B cell (primary cell): ENCODE data around the gene LRIG1. TPM values are rescaled to one million over a fixed set of nuclear protein-coding genes. Genes with fewer than 3 reads are reported as not detected.

Experiments used
- ATAC-seq: fragments of 200-7000 bp; cut with Tn5 transposase; one replicate; pipeline ENCODE4 v1.10.0; 2021; ENCODE audit warnings: low read depth, mild to moderate bottlenecking, moderate number of reproducible peaks, moderate library complexity
- CTCF ChIA-PET: fragments of 350-600 bp; sonication (Branson Sonifier 250); formaldehyde crosslinking; loops from one replicate; lab custom pipeline; 2021; ENCODE audit warnings: antibody characterized with exemption, inconsistent platforms; lab: Charles Lee
- POLR2A ChIA-PET: fragments of 350-600 bp; sonication (Branson Sonifier 250); formaldehyde crosslinking; loops from one replicate; lab custom pipeline; 2021; ENCODE audit warnings: antibody characterized with exemption; lab: Charles Lee
- DNase-seq: peaks from one replicate; pipeline ENCODE4 v3.0.0; 2013
- H2AFZ ChIP-seq: 2 replicates; pipeline ENCODE4 v1.6.1; 2012; ENCODE audit warnings: mild to moderate bottlenecking, low read depth, low read length; ENCODE audit not compliant: insufficient read depth, poor library complexity, severe bottlenecking
- H3K27ac ChIP-seq, 2 donors: 1 replicate in 1 of 2; 2 replicates in 1 of 2; pipeline ENCODE4 v1.5.1; 2012 to 2013; ENCODE audit warnings: low read length in 2 of 2, mild to moderate bottlenecking in 2 of 2, moderate library complexity in 1 of 2
- H3K27me3 ChIP-seq, 4 experiments: fragments of 200-600 bp in 1 of 4; sonication (generic) in 1 of 4; replicated peaks in 1 of 4; 1 replicate in 2 of 4; 2 replicates in 2 of 4; pipeline versions ENCODE4 v1.6.1 to v1.7.0; 2013 to 2016; ENCODE audit warnings: low read length in 3 of 4, mild to moderate bottlenecking in 2 of 4, mixed read lengths in 1 of 4, moderate library complexity in 1 of 4; ENCODE audit not compliant: insufficient read depth in 4 of 4, control insufficient read depth in 3 of 4; ENCODE audit errors: control extremely low read depth in 1 of 4
- H3K36me3 ChIP-seq, 2 experiments: replicated peaks in 1 of 2; 1 replicate in 1 of 2; 2 replicates in 1 of 2; pipeline versions ENCODE4 v1.6.1 to v1.7.1; 2013; ENCODE audit warnings: low read length in 1 of 2; ENCODE audit not compliant: insufficient read depth in 2 of 2, control insufficient read depth in 1 of 2; ENCODE audit errors: control extremely low read depth in 1 of 2, extremely low read depth in 1 of 2
- H3K4me1 ChIP-seq, 2 donors: fragments of 200-600 bp in 1 of 2; sonication (generic) in 1 of 2; 1 replicate in 1 of 2; 2 replicates in 1 of 2; pipeline versions ENCODE4 v1.5.1 to v1.6.1; 2013 to 2017; ENCODE audit warnings: low read length in 2 of 2; ENCODE audit not compliant: control insufficient read depth in 2 of 2, insufficient read depth in 2 of 2
- H3K4me2 ChIP-seq: replicated peaks from 2 replicates; pipeline ENCODE3; 2012; ENCODE audit warnings: mild to moderate bottlenecking, low read depth, low read length; ENCODE audit not compliant: poor library complexity, severe bottlenecking
- H3K4me3 ChIP-seq, 5 experiments: fragments of 200-600 bp in 1 of 5; sonication (generic) in 1 of 5; 1 replicate in 3 of 5; 2 replicates in 2 of 5; pipeline versions ENCODE4 v1.5.1 to v1.7.0; 2011 to 2016; ENCODE audit warnings: low read length in 4 of 5, mild to moderate bottlenecking in 4 of 5, low read depth in 2 of 5, control low read depth in 1 of 5, moderate library complexity in 1 of 5; ENCODE audit not compliant: insufficient read depth in 1 of 5; ENCODE audit errors: control extremely low read depth in 1 of 5, extremely low read depth in 1 of 5
- H3K79me2 ChIP-seq: fragments of 200-600 bp; sonication (generic); one replicate; pipeline ENCODE4 v1.6.0; 2016; ENCODE audit warnings: low read length; ENCODE audit not compliant: control insufficient read depth, insufficient read depth
- H3K9ac ChIP-seq: fragments of 200-600 bp; sonication (generic); 2 replicates; pipeline ENCODE4 v1.6.1; 2017; ENCODE audit warnings: mild to moderate bottlenecking, low read length, moderate library complexity
- H3K9me3 ChIP-seq, 3 donors: one replicate each; pipeline versions ENCODE4 v1.6.1 to v1.7.1; 2013; ENCODE audit warnings: low read length in 2 of 3; ENCODE audit not compliant: control insufficient read depth in 2 of 3, insufficient read depth in 1 of 3; ENCODE audit errors: control extremely low read depth in 1 of 3
- H4K20me1 ChIP-seq: 2 replicates; pipeline ENCODE4 v1.6.0; 2012; ENCODE audit warnings: mild to moderate bottlenecking, low read length; ENCODE audit not compliant: insufficient read depth, control insufficient read depth, poor library complexity, severe bottlenecking
- H3K27ac Mint-ChIP-seq: one replicate; pipeline ENCODE4 v1.8.0; 2021; ENCODE audit warnings: mixed read lengths
- H3K27me3 Mint-ChIP-seq: one replicate; pipeline ENCODE4 v1.8.0; 2021; ENCODE audit warnings: mixed read lengths
- H3K4me1 Mint-ChIP-seq: one replicate; pipeline ENCODE4 v1.8.0; 2021; ENCODE audit warnings: mixed read lengths
- H3K4me3 Mint-ChIP-seq: one replicate; pipeline ENCODE4 v1.8.0; 2021; ENCODE audit warnings: mixed read lengths
- H3K9me3 Mint-ChIP-seq: one replicate; pipeline ENCODE4 v1.8.0; 2022; ENCODE audit warnings: mixed read lengths; ENCODE audit not compliant: insufficient read depth
- CTCF ChIP-seq: fragments of 200-600 bp; IDR thresholded peaks from one replicate; pipeline ENCODE4 v1.8.0; 2022; ENCODE audit warnings: antibody characterized with exemption, mild to moderate bottlenecking
- EZH2 ChIP-seq: IDR thresholded peaks from 2 replicates; pipeline ENCODE4 v1.6.1; 2012; ENCODE audit warnings: borderline replicate concordance, low read depth, mild to moderate bottlenecking, moderate library complexity, low read length; ENCODE audit not compliant: insufficient read depth, poor library complexity, severe bottlenecking
- WGBS: methylation state at CpG from one replicate; pipeline ENCODE4 v1.1.5; 2013; ENCODE audit warnings: missing lambda C conversion rate; ENCODE audit not compliant: insufficient coverage; 5-methylcytosine and 5-hydroxymethylcytosine counted together
- intact Hi-C: fragments of 100-400 bp; cut with micrococcal nuclease; formaldehyde crosslinking; loops from one replicate; pipeline ENCODE4 v1.10.0; 2022
- polyA plus RNA-seq: library from polyadenylated mRNA; depleted of rRNA; stranded (reverse); fragments of >200 nt; gene quantifications from 2 replicates; pipeline ENCODE4 v1.2.3, GENCODE V29; 2012
- total RNA-seq, 2 donors: library from RNA; stranded (reverse); fragments of 120-200 nt in 1 of 2; gene quantifications; 1 replicate in 1 of 2; 2 replicates in 1 of 2; pipeline versions ENCODE4 v1.2.3 to v1.2.4, GENCODE V29; 2013 to 2022

Gene LRIG1
- total and polyA plus RNA-seq, 2 donors (not counting 1 experiment from before 2014, with no cell fraction given): 9.2 to 12.4 TPM

GRCh38 chr3:66353039-66353438 is 147.8 kb downstream of the LRIG1 start:
- POLR2A ChIA-PET: no interaction called here
- 100% methylated on average over 1 of the region's 3 CpGs for WGBS
- H3K27ac Mint-ChIP-seq: no peak overlapping the region

GRCh38 chr3:66350601-66351000 is 150.2 kb downstream of the LRIG1 start:
- no peaks in the 10 kb centered on the region for H3K4me1 Mint-ChIP-seq

More at GRCh38 chr3:66353039-66353438, 147.8 kb downstream of the LRIG1 start:
- no peaks in the 10 kb centered on the region for H3K9me3 ChIP-seq
- DNase-seq (no peak), ATAC-seq (no peak)
- H3K4me1 ChIP-seq: no peaks in the 10 kb centered on the region
- Mint-ChIP-seq H3K9me3 (no peaks in the 10 kb centered on the region), H3K4me1 (no peaks in the 10 kb centered on the region), H3K4me3 (no peak overlapping the region), H3K27me3 (no peaks in the 10 kb centered on the region)
- CTCF ChIA-PET: interaction anchor here (1.6 kb wide), 1 partner anchor 25 kb away, joined by 7 read pairs; no protein-coding TSS in a partner anchor
- H4K20me1 ChIP-seq: no peaks in the 10 kb centered on the region
- H3K4me2 ChIP-seq: no peak overlapping the region
- no peak for TF ChIP-seq CTCF
- TF ChIP-seq EZH2: no peak
- H3K27me3 ChIP-seq: no peaks in the 10 kb centered on the region
- H3K9ac ChIP-seq: no peak overlapping the region
- no peaks in the 10 kb centered on the region for H3K79me2 ChIP-seq
- intact Hi-C loops: no loop called here
- H3K36me3 ChIP-seq: peaks cover 0 to 3% of the 10 kb centered on the region in 2 experiments
- no peak overlapping the region for H2AFZ ChIP-seq
- H3K4me3 ChIP-seq: no peak overlapping the region
- no peak overlapping the region for H3K27ac ChIP-seq

More at GRCh38 chr3:66350601-66351000, 150.2 kb downstream of the LRIG1 start:
- no peaks in the 10 kb centered on the region for H3K4me1 ChIP-seq
- DNase-seq: no peak
- H3K27me3 ChIP-seq: no peaks in the 10 kb centered on the region
- no peak overlapping the region for H2AFZ ChIP-seq
- POLR2A ChIA-PET: no interaction called here
- H3K4me3 ChIP-seq: no peak overlapping the region
- no peaks in the 10 kb centered on the region for H4K20me1 ChIP-seq
- H3K27me3 Mint-ChIP-seq: no peaks in the 10 kb centered on the region
- no CpG with 5 or more reads among the region's 8 CpGs for WGBS
- H3K27ac Mint-ChIP-seq: no peak overlapping the region
- no peaks in the 10 kb centered on the region for H3K9me3 Mint-ChIP-seq
- H3K36me3 ChIP-seq: peaks cover 0 to 15% of the 10 kb centered on the region in 2 experiments
- H3K79me2 ChIP-seq: no peaks in the 10 kb centered on the region
- TF ChIP-seq CTCF: no peak
- no peak for TF ChIP-seq EZH2
- no peak overlapping the region for H3K9ac ChIP-seq
- ATAC-seq: no peak
- CTCF ChIA-PET: no interaction called here
- H3K9me3 ChIP-seq: peaks cover 0 to 3% (median 0%) of the 10 kb centered on the region in 3 donors
- intact Hi-C loops: no loop called here
- H3K27ac ChIP-seq: no peak overlapping the region
- no peak overlapping the region for H3K4me3 Mint-ChIP-seq
- no peak overlapping the region for H3K4me2 ChIP-seq
